Brain microvascular endothelial cell (primary cell): ENCODE data around the gene SLC35B1.

Experiments
- DNase-seq: peaks from one replicate; pipeline ENCODE4 v3.0.0-alpha.2; 2020
- H3K27ac ChIP-seq: fragments of 250-450 bp; sonication (Bioruptor Pico); 2 replicates; pipeline ENCODE4 v1.5.1; 2020; ENCODE audit warnings: mild to moderate bottlenecking, moderate library complexity
- H3K27me3 ChIP-seq: fragments of 250-450 bp; sonication (Bioruptor Pico); replicated peaks from 2 replicates; pipeline ENCODE4 v1.5.1; 2020; ENCODE audit warnings: mild to moderate bottlenecking
- H3K36me3 ChIP-seq: fragments of 250-450 bp; sonication (Bioruptor Pico); replicated peaks from 2 replicates; pipeline ENCODE4 v1.5.1; 2020; ENCODE audit warnings: mild to moderate bottlenecking
- H3K4me3 ChIP-seq: 2 replicates; pipeline ENCODE4 v1.5.1; 2011; ENCODE audit warnings: low read depth, mild to moderate bottlenecking, control low read depth, low read length, moderate library complexity
- in situ Hi-C: cut with HindIII; loops from 2 replicates; pipeline ENCODE4 v1.10.0; 2017; ENCODE audit warnings: low sequenced_read_pairs, low pct_ligation_motif_present
- TF ChIP-seq, protein P1 (sequence below): IDR thresholded peaks from 2 replicates; pipeline ENCODE4 v1.5.1; 2011; ENCODE audit warnings: low read depth, mild to moderate bottlenecking, moderate library complexity, low read length, control low read depth, inconsistent platforms; ENCODE audit errors: missing control alignments

SLC35B1 gene

DNA sequence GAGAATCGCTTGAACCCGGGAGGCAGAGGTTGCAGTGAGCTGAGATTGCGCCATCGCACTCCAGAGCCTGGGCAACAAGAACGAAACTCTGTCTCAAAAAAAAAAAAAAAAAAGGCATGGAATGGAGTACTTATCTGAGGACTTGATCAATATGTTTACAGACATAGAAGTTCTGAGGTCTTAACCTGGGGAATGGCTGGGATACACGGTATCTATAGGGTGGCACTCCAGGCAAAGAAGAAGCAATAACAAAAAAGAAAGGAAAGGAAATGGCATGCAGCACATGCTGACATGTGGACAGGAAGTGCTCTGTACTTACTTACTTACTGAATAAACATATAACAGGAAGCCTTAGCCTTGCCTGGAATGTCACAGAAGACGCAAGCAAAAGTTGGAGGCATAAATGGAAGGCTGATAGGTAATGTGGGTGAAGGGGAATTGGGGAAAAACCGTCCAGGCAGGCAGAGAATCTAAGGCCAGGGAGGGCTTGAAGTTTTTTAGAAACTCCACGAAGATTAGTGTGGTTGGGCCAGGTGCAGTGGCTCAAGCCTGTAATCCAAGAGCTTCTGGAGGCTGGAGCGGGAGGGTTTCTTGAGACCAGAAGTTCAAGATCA is 19.8 kb downstream of the SLC35B1 start:
- in situ Hi-C loops: no loop called here
- no peaks in the 10 kb centered on the region for H3K36me3 ChIP-seq
- peak; percentile 46 for DNase-seq
- TF ChIP-seq, protein P1, sequence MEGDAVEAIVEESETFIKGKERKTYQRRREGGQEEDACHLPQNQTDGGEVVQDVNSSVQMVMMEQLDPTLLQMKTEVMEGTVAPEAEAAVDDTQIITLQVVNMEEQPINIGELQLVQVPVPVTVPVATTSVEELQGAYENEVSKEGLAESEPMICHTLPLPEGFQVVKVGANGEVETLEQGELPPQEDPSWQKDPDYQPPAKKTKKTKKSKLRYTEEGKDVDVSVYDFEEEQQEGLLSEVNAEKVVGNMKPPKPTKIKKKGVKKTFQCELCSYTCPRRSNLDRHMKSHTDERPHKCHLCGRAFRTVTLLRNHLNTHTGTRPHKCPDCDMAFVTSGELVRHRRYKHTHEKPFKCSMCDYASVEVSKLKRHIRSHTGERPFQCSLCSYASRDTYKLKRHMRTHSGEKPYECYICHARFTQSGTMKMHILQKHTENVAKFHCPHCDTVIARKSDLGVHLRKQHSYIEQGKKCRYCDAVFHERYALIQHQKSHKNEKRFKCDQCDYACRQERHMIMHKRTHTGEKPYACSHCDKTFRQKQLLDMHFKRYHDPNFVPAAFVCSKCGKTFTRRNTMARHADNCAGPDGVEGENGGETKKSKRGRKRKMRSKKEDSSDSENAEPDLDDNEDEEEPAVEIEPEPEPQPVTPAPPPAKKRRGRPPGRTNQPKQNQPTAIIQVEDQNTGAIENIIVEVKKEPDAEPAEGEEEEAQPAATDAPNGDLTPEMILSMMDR: no peak
- peak overlapping the region; percentile 5 for H3K27ac ChIP-seq
- H3K4me3 ChIP-seq: no peak overlapping the region
- H3K27me3 ChIP-seq: no peaks in the 10 kb centered on the region

DNA sequence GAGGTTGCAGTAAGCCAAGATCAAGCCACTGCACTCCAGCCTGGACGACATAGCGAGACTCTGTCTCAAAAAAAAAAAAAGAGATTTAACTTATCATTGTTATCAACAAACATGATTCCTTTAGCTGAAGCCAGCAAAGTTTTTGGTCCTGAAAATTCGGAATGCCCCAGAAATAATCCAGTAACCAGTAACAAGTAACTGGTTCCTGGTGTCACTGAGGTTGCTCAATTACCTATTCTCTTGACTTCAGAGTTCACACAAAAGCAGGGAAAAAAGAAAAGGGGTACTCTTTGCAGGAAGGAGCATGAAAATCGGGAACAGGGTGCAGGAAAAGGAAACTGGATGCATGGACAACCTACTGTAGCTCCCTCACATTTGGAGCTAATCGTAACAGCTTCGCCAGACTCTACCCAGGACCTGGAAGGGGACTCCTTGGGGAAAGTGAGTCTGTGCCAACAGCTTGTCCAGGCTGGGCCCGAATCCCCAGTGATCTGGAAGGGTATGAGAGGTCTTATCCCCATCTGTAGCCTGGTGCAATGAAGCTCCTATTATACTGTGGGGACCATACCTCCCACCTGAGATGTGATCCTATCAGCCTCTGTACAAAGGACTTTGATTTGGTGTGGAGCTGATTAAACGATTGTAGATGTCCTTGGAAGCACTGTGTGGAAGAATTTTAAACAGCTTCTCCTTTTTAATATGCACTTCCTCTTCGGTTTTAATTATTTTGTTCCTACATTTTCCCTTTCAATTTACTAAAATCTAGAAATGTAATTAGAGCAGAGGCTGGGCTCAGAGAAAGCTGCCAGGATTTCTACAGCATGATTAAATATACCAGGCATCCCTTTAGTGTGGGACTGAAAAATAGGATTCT is 26.4 kb downstream of the SLC35B1 start:
- in situ Hi-C loops: no loop called here
- Histone ChIP-seq H3K27ac (no peak overlapping the region), H3K4me3 (no peak overlapping the region), H3K27me3 (no peaks in the 10 kb centered on the region), H3K36me3 (no peaks in the 10 kb centered on the region)
- TF ChIP-seq, protein P1: no peak
- DNase-seq: no peak

DNA sequence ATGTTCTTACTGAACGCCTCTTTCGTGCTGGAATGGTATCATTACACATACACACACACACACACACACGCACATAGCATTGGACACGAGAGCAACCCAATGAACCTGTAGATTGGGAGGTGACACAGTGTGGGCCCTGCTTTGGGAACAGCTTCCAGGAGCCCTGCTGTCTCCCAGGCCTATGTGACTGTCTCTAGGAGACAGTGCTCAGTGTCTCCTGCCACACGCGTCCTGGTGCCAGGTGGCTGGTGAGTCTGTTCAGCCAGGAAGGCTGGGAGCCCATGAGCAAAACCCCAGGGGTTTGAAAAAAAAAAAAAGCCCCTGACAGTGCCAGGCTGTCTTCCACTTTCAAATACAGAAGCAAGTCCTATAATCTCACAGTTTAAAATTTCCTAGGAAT is 27.4 kb downstream of the SLC35B1 start:
- H3K27me3 ChIP-seq: no peaks in the 10 kb centered on the region
- in situ Hi-C loops: no loop called here
- TF ChIP-seq, protein P1: no peak
- H3K4me3 ChIP-seq: no peak overlapping the region
- no peaks in the 10 kb centered on the region for H3K36me3 ChIP-seq
- H3K27ac ChIP-seq: no peak overlapping the region
- no peak for DNase-seq

DNA sequence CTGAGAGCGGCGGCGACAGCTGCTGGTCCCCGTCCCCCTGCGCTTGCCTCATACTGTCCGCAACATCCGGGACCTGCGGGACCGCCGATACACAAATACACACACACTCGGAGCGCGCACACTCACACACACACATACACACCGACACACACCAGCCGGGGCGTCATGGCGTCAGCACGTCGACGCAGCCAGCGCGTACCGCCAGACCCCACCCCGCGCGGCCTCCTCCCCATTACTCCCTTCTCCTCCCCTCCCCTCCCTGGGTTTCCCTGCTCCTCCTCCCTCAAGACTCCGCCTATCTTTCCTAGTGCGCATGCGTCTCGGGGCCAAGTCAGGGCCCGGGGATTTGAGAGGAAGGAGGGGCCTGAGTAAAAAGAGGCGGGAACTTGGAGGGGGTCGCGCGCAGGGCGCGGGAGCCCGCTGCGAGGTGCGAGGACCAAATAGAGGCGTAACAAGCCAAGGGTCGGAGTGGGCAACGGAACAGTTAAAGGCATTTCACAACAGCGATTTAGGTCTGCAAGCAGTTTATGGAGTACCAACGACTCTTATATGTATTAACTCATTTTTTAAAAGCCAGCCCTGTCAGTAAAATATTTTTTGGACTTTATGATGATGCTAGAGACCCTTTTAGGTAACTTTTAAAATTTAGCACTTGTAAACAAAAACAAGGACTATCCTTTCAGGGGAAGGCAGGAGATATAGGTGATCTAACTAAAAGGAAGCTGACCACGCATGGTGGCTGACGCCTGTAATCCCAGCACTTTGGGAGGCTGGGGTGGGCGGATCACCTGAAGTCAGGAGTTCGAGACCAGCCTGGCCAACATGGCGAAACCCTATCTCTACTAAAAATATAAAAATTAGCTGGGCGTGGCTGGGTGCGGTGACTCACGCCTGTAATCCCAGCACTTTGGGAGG is 29.6 kb downstream of the SLC35B1 start, which contains the start of gene SPOP:
Gene SPOP (minus strand): TSS at position 165 of the 915 bp plus-strand sequence. CDS start 55,287 bp downstream, outside the sequence.
- in situ Hi-C loops: no loop called here
- DNase-seq: peak; percentile 100
- H3K27me3 ChIP-seq: no peaks in the 10 kb centered on the region
- peak within 1 kb of the TSS; percentile 76 for H3K4me3 ChIP-seq
- H3K27ac ChIP-seq: peak within 1 kb of the TSS; percentile 85
- TF ChIP-seq, protein P1: no peak
- H3K36me3 ChIP-seq: no peaks in the 10 kb centered on the region

DNA sequence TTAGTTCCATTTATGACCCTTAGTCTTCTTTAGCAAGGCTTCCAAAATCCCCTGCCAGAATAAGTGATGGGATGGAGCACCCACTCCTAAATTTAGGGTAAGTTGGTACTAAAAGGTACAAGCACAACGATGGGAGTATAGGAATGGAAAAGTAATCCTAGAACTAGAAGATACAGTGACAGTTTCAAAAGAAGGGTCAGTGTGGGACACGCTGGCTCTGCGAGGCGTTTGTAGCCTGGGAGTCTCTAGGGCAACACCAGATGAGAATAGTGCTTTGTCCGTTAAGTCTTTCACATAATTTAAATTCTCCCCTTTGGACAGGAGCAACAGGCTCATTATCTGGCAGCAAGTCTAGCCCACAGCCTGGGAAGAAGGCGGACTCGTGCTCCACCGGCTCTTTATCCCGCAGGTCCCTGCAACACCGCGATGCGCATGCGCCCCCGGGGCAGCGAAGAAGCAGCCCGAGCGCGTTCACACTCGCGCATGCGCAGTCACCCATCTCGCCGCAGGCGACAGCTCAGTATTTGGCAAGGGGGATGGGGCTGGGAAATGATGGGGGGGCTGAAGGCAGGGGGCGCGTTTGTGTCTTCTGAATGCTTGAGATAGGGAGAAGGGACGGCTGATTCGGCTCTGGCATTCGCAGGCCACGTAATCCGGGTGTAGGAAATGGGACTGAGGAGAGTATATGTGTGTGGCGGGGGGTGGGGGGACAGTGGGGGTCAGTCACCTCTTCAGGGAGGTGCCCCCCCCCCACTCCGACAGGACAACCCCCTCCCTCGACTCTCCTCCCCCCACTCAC is 30.4 kb downstream of the SLC35B1 start:
- TF ChIP-seq, protein P1: no peak
- H3K4me3 ChIP-seq: peak overlapping the region; percentile 76
- in situ Hi-C loops: no loop called here
- peak; percentile 89 for DNase-seq
- peak overlapping the region; percentile 85 for H3K27ac ChIP-seq
- H3K36me3 ChIP-seq: no peaks in the 10 kb centered on the region
- H3K27me3 ChIP-seq: no peaks in the 10 kb centered on the region
